ENCODE results near the gene NEK11.

The NEK11 gene

GRCh38 chr3:131218196-131218595 is 191.5 kb downstream of the NEK11 start:
- in situ Hi-C loops (cut with MboI; ENCODE audit: low sequenced_read_pairs) = no loop called here

GRCh38 chr3:131221731-131222130 is 195.1 kb downstream of the NEK11 start:
- in situ Hi-C loops (cut with MboI; ENCODE audit: low sequenced_read_pairs) = no loop called here

- in situ Hi-C loops (cut with MboI; ENCODE audit: low sequenced_read_pairs) = no loop called here
Observed at GRCh38 chr3:131222599-131222998, 195.9 kb downstream of the NEK11 start.

- in situ Hi-C loops (cut with MboI; ENCODE audit: low sequenced_read_pairs) = no loop called here
Observed at GRCh38 chr3:131223373-131224289, 197.0 kb downstream of the NEK11 start.

GRCh38 chr3:131224886-131225550 is 198.3 kb downstream of the NEK11 start:
- in situ Hi-C loops (cut with MboI; ENCODE audit: low sequenced_read_pairs) = no loop called here

- in situ Hi-C loops (cut with MboI; ENCODE audit: low sequenced_read_pairs) = no loop called here
Observed at GRCh38 chr3:131228522-131228921, 201.8 kb downstream of the NEK11 start.

GRCh38 chr3:131231710-131232389 is 205.2 kb downstream of the NEK11 start:
- in situ Hi-C loops (cut with MboI; ENCODE audit: low sequenced_read_pairs) = no loop called here

- in situ Hi-C loops (cut with MboI; ENCODE audit: low sequenced_read_pairs) = no loop called here
Observed at GRCh38 chr3:131232711-131233267, 206.1 kb downstream of the NEK11 start.

GRCh38 chr3:131233900-131234668 is 207.4 kb downstream of the NEK11 start:
- in situ Hi-C loops (cut with MboI; ENCODE audit: low sequenced_read_pairs) = no loop called here

- in situ Hi-C loops (cut with MboI; ENCODE audit: low sequenced_read_pairs) = no loop called here
Observed at GRCh38 chr3:131236421-131236820, 209.7 kb downstream of the NEK11 start.

- in situ Hi-C loops (cut with MboI; ENCODE audit: low sequenced_read_pairs) = no loop called here
Observed at GRCh38 chr3:131238496-131238895, 211.8 kb downstream of the NEK11 start.

- in situ Hi-C loops (cut with MboI; ENCODE audit: low sequenced_read_pairs) = no loop called here
Observed at GRCh38 chr3:131239267-131239666, 212.6 kb downstream of the NEK11 start.

- in situ Hi-C loops (cut with MboI; ENCODE audit: low sequenced_read_pairs) = no loop called here
Observed at GRCh38 chr3:131242201-131242600, 215.5 kb downstream of the NEK11 start.

- in situ Hi-C loops (cut with MboI; ENCODE audit: low sequenced_read_pairs) = no loop called here
Observed at GRCh38 chr3:131250466-131250865, 223.8 kb downstream of the NEK11 start.

GRCh38 chr3:131260525-131260924 is 233.8 kb downstream of the NEK11 start:
- in situ Hi-C loops (cut with MboI; ENCODE audit: low sequenced_read_pairs) = no loop called here

GRCh38 chr3:131261104-131261503 is 234.4 kb downstream of the NEK11 start:
- in situ Hi-C loops (cut with MboI; ENCODE audit: low sequenced_read_pairs) = no loop called here

- in situ Hi-C loops (cut with MboI; ENCODE audit: low sequenced_read_pairs) = no loop called here
Observed at GRCh38 chr3:131275556-131275955, 248.9 kb downstream of the NEK11 start.

- in situ Hi-C loops (cut with MboI; ENCODE audit: low sequenced_read_pairs) = no loop called here
Observed at GRCh38 chr3:131277836-131278497, 251.3 kb downstream of the NEK11 start.

- in situ Hi-C loops (cut with MboI; ENCODE audit: low sequenced_read_pairs) = no loop called here
Observed at GRCh38 chr3:131279577-131279976, 252.9 kb downstream of the NEK11 start.

GRCh38 chr3:131282379-131282778 is 255.7 kb downstream of the NEK11 start:
- in situ Hi-C loops (cut with MboI; ENCODE audit: low sequenced_read_pairs) = no loop called here

All from HL-60/S4 treated with retinoic acid at 250 ng/mL for 4 days and 3 days (cell line).